GM19025 (cell line): ENCODE results near the gene CPSF4.
"Not testable (repeated sequence)": the region's sequence is repeated elsewhere in the genome, so short reads cannot be mapped to it uniquely, and the experiment has no call there.

Source experiments
- ATAC-seq: cut with Tn5 transposase; IDR thresholded peaks from one replicate; pipeline ENCODE4 v1.9.1; 2021; ENCODE audit warnings: mild to moderate bottlenecking, low read depth, moderate library complexity; ENCODE audit not compliant: unreplicated experiment

Gene CPSF4

DNA sequence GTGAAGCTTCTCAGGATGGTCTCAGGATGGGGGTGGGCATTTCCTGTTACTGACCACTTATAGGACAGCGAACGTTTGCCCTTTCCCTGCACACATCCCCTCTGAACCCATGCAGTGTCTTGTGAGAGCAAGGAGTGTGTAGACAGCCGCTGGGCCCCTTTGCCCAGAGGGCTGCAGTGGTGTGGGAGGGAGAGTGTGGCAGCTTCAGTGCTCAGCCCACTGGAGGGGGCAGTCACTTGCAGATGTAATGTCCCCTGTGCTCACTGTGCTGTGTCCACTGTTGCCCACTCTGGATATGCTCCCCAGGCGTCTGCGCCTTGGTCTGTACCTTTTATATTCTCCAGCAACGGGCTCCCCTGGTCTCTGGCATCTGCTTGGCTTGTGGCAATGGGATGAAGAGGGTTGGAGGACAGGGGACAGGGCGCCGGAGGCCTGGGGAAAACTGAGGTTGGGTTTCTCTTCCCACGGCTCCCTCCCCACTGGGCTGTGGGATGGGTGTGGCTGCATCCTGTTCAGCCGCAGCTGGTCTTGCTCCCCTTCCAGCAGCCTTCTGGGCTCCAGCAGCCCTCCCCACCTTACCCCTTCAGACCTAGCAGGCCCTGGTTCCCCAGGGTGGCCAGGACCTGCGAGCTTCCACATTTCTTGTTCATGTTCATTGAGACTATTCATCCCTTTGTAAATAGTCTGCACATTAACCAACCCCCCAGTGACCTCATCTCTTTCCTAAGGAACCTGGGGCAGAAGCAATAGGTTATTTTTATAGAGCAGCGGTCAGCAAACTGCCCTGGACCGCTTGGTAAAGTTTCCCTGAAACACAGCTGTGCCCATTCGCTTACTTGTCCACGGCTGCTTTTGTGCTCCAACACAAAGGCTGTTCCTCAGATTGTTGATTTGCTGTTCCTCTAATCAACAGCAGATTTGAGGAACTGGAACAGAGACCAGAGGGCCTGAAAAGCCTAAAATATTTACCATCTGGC, 40.0 kb downstream of the CPSF4 start:
- ATAC-seq, result no peak

DNA sequence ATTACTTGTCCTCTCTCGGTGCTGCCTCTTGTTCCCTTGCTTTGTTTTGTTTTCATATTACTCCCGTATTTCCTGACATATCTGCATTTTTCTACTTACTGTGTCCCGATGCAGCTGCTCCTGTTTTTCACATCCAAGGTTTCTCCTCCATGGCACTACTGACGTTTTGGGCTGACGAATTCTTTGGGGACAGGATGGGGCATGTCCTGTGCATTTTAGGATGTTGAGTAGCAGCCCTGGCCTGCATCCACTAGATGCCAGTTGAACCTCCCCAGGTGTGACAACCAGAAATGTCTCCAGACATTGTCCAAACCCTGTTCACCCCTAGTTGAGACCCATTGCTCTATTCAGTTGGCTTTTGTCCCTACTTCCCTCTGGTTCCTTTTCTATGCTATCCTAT, 46.4 kb downstream of the CPSF4 start:
- no peak for ATAC-seq

DNA sequence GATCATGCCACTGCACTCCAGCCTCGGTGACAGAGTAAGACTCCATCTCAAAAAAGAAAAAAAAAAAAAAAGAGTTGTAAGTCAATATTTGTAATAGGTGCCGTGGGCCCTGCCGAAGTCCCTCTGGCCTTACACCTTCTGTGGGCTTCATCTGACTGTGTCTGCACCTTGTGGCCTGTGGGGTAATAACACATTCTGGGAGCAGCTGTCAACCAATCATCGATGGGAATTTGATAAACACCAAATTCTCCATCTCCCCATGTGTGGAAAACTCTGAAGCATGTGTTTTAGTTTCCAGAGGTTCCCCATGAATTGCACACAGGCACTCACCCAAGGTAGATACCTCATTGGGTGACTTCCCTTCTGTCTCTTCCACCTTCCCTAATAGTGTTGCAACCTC, 50.5 kb downstream of the CPSF4 start:
- ATAC-seq, result no peak

DNA sequence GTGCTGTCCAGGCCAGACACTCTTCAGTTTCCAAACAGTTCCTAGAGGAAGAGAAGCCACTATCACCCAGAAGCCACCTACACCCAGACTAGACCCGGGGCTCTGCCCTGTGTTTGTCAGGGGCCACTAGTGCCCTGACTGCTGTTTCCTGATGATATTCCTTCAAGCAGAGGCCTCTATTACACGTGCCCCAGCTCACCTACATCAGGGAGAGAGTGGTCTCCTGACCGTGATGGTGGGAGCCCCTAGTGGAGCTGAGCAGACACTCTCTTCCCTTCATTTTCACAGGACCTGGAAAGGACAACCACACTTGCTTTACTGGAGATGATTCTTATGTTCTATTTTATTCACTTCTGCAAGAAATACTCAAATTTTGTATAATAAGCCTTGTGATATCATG, 52.1 kb downstream of the CPSF4 start:
- no peak for ATAC-seq

DNA sequence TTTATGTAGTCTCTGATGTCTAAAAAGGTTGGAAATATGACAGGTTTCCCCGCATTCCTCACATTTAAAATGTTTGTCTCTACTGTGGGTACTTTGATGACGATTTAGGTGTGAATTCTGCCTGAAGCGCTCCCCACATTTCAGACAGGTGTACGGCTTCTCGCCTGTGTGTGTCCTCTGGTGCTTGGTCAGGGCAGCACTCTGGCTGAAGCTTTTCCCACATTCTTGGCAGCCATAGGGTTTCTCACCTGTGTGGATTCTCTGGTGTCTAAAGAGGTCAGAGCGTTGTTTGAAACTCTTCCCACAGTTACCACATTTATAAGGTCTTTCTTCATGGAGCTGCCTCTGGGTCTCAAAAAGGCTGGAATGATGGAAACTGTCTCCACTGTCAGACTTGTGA, 55.1 kb downstream of the CPSF4 start:
- ATAC-seq, result no peak

DNA sequence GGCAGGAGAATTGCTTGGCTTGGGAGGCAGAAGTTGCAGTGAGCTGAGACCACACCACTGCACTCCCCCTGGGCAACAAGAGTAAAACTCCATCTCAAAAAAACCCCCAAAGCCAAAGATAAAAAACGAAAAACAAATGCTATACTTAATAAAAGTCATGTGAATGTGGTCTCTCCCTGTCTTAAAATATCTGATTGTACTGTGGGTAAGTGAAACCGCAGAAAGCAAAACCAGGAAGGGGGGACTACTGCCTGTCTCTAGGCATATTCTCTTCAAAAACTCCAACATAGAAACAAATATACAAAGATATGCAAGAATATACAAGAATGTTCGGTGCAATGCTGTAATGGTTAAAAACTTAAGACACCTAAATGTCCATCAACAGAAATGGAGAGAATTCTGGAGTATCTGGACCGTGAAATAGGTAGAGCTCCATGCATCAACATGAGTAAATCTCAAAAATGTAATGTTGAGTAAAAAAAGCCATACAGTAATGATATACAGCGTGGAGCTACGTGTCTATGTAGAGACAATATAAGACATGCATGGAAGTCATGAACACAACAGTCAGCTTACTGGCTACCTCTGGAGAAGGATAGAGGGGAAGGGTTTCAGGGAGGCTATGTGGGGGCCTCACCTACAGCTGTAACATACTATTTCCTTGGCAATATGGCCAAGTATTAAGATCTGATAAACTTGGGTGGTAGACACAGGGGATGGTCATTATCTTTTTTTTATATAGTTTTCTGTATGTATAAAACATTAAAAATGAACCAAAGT, 59.2 kb downstream of the CPSF4 start:
- ATAC-seq, result no peak

DNA sequence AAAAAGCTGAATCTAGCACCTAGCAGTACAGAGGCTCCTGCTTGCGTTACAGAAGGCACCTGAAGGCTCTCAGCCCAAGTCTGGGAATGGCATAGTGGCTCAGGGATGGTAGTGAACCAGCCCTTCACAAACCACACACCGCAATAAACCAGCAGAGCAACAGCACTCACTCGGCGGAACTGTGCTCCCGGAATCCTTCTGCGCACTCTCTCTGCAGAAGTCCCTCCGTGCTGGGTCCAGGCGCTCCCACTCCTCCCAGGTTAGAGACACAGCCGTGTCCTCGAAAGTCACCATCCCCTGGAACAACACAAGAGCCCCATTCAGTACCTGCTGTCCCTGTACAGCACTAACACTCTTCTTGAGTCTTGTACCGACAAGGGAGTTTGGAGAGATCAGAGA, 59.8 kb downstream of the CPSF4 start:
- no peak for ATAC-seq

DNA sequence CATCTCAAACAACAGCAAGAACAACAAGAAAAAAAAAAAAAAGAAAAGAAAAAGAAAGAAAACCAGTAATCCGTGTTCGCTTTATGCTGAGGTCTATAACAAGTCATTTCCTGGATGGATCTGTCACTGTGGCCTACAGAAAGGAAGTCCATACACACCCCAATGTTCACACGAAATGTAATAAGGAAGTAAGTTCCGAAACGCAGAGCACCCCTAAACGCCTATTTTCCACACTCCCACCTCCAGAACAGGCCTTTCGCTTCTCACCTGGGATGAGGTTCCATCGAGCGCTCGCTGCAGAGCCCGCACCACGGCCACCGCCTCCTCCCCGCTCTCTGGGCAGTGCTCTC, 60.6 kb downstream of the CPSF4 start:
- no peak for ATAC-seq

DNA sequence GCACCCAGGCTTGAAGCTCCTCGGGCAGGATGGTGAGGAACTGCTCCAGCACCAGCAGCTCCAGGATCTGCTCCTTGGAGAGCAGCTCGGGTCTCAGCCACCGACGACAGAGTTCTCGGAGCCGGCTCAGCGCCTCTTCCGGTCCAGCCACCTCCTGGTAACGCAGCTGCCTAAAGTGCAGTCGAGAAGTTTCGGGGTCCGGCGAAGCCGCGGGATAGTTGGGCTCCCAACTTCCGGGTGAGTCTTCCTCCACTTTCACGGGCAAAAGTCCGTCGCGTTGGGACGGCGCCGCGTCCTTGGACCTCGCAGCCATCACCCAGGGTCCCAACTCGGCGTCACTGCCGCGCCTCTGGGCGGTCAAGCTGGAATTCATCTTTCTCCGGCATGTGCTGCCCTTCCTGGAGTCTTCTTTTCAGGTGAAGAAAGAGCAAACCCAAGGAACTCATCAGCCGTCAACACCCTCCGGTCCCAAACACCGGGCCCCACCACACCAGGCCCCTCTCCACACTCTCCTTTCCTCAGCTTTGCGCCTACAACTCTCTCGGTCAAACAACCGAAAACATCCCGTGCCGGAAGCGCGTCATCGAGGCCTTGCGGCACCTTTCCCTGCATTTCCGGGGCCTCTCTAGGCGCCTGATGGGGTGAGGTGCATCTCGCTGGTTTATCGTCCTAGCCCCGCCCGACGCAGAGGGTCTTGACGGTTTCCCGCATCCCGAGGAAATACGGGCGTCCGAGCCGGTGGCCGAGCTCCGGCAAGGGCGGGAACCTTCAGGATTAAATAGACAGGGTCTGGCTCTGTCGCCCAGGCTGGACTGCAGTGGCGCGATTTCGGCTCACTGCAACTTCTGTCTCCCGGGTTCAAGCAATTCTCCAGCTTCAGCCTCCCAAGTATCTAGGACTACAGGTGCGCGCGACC, 61.2 kb downstream of the CPSF4 start, which contains the start of gene ZNF394:
TSS of gene ZNF394 (minus strand) at position 561 of the 916 bp plus-strand sequence. CDS start at position 373, 188 bp downstream.
- peak; percentile 32 for ATAC-seq

DNA sequence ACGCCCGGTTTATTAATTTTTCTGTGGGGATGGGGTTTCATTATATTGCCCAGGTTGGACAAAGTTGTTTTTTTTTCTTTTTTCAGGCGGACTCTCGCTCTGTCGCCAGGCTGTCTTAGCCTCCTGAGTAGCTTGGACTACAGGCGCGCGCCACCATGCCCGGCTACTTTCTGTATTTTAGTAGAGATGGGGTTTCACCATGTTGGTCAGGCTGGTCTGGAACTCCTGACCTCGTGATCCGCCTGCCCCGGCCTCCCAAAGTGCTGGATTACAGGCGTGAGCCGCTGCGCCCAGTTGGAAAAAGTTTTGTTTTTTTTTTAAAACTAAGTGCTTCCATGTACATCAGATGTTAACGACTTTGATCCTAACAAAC, 61.9 kb downstream of the CPSF4 start:
- ATAC-seq, result no peak

DNA sequence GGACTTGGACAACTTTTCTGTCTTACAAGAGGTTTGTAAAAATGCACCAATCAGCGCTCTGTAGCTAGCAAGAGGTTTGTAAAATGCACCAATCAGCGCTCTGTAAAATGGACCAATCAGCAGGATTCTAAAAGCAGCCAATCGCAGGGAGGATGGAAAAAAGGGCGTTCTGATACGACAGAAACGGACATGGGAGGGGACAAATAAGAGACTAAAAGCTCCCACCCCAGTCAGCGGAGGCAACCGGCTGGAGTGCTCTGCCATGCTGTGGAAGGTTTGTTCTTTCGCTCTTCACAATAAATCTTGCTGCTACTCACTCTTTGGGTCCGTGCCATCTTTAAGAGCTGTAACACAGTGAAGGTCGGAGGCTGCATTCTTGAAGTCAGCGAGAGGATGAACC, 62.5 kb downstream of the CPSF4 start:
- not testable (repeated sequence) for ATAC-seq

DNA sequence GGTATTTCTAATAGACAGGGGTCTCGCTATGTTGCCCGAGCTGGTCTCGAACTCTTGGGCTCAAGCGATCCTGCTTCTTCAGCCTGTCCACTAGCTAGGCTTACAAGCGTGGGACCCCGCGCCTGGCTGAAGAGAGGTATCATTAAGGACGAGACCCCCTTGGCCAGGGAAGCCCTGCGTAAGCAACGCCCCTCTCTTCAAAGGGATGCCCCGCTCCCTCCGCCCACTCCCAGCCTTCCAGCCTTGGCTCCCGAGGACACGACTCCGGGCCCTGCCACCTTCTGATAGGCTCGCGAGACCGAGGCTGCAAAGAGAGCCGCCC, 65.5 kb downstream of the CPSF4 start:
- no peak for ATAC-seq

DNA sequence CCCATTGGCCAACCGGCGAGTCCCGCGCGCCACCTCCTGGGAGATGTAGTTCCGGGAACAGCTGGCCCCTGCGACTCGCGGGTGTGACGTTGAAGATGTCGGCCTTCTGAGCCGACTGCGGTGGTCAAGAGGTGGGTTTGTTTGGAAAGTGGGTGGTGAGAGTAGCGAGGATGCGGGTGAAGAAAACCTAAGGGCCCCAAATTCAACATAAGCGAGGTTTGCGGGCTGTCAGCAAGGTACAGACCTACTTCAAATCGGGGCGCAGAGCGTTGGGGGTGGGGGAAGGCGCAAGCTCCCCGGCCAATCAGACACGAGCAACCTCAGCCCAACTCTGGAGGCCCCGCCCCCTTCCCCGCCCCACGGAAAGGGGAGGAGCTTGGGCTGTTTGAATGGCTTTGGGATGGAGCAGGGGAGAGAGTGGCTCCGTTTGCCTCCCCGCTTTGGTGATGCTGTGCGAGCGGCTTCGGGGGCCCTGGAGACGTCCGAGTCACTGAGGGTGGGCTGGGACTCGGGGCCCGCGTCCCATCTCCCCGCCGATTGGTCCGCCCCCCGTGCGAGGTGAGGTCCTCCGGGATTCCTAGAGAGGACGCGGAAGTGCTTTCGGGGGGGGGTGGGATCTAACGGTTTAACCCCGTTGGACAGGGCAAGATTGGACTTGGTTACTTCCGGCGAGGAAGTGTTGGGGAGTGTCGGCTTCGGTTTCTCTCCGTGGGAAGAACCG, 66.0 kb downstream of the CPSF4 start, which contains the start of gene ZKSCAN5:
TSS of gene ZKSCAN5 (plus strand) at position 60 of the 721 bp plus-strand sequence. CDS start 1,383 bp downstream, outside the sequence.
- ATAC-seq, result peak; percentile 80

DNA sequence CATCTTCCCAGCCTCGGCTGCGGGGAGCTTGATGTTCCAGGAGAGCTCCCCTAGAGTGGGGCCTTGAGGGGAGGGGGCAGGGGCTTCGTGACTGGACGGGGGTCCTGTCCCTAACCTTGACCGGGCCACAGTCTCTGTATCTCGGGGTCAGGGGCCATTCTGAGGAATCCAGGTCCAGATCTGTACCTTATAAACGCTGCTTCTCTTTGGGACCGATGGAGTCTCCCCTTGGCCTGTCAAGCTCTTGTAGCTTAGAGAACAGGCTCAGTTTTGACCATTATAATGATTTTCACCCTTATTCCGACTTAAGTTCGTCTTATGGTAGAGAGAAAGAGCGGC, 66.5 kb downstream of the CPSF4 start:
- ATAC-seq, result no peak
